Progenitor cell of endocrine pancreas (in vitro differentiated cells): ENCODE data around the gene TFDP2. TPM values are rescaled to one million over a fixed set of nuclear protein-coding genes. Genes with fewer than 3 reads are reported as not detected.
"Not testable (repeated sequence)": the region's sequence is repeated elsewhere in the genome, so short reads cannot be mapped to it uniquely, and the experiment has no call there.

Experiments used
- DNase-seq: peaks from one replicate; pipeline ENCODE4 v3.0.0; 2021; ENCODE audit warnings: low spot score; ENCODE audit not compliant: unreplicated experiment
- H3K27ac Mint-ChIP-seq: 2 replicates; pipeline ENCODE4 v1.8.0; 2021; ENCODE audit warnings: mild to moderate bottlenecking, moderate library complexity, mixed read lengths
- H3K27me3 Mint-ChIP-seq: 2 replicates; pipeline ENCODE4 v1.8.0; 2021; ENCODE audit warnings: mixed read lengths
- H3K36me3 Mint-ChIP-seq: 2 replicates; pipeline ENCODE4 v1.8.0; 2022; ENCODE audit warnings: mixed read lengths; ENCODE audit not compliant: insufficient read depth
- H3K4me1 Mint-ChIP-seq: 2 replicates; pipeline ENCODE4 v1.8.0; 2021; ENCODE audit warnings: low read depth, mixed read lengths
- H3K4me3 Mint-ChIP-seq: 2 replicates; pipeline ENCODE4 v1.8.0; 2021; ENCODE audit warnings: low read depth, mild to moderate bottlenecking, moderate library complexity, mixed read lengths
- H3K9me3 Mint-ChIP-seq: 2 replicates; pipeline ENCODE4 v1.8.0; 2021; ENCODE audit warnings: low read depth, mixed read lengths
- total RNA-seq: library from RNA; stranded (reverse); gene quantifications from 2 replicates; pipeline ENCODE4 v1.2.1, GENCODE V29; 2021
- TF ChIP-seq, protein P1 (sequence below): fragments of 200-600 bp; sonication (generic); IDR thresholded peaks from one replicate; pipeline ENCODE4 v1.5.0; 2021; ENCODE audit warnings: antibody characterized with exemption, mild to moderate bottlenecking; ENCODE audit not compliant: unreplicated experiment

TFDP2 gene
- total RNA-seq, 1 donor from 2014 or later, result 94.4 TPM

DNA sequence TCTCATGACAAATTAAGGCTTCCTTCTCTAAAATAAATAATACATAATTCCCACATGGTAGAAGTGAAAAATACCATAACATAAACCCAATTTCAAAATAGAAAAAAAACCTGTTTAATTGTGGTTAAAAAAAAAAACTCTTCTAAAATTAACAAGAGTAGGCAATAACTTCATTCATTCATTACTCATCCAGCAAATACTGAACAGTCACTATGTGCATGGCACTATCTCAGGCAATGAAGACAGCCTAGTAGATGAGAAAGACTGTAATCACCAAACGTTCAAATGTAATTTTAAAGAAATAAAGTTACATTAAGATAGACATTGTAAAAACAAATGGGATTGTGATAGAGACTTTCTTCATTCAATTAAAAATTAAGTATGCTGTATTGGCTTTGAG is 43.4 kb downstream of the TFDP2 start:
- TF ChIP-seq, protein P1, sequence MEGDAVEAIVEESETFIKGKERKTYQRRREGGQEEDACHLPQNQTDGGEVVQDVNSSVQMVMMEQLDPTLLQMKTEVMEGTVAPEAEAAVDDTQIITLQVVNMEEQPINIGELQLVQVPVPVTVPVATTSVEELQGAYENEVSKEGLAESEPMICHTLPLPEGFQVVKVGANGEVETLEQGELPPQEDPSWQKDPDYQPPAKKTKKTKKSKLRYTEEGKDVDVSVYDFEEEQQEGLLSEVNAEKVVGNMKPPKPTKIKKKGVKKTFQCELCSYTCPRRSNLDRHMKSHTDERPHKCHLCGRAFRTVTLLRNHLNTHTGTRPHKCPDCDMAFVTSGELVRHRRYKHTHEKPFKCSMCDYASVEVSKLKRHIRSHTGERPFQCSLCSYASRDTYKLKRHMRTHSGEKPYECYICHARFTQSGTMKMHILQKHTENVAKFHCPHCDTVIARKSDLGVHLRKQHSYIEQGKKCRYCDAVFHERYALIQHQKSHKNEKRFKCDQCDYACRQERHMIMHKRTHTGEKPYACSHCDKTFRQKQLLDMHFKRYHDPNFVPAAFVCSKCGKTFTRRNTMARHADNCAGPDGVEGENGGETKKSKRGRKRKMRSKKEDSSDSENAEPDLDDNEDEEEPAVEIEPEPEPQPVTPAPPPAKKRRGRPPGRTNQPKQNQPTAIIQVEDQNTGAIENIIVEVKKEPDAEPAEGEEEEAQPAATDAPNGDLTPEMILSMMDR, result no peak
- peaks cover 4% of the 10 kb centered on the region for H3K4me1 Mint-ChIP-seq
- no peak overlapping the region for H3K4me3 Mint-ChIP-seq
- H3K9me3 Mint-ChIP-seq, result no peaks in the 10 kb centered on the region
- H3K36me3 Mint-ChIP-seq, result no peaks in the 10 kb centered on the region
- DNase-seq, result no peak
- H3K27ac Mint-ChIP-seq, result no peak overlapping the region
- H3K27me3 Mint-ChIP-seq, result no peaks in the 10 kb centered on the region

DNA sequence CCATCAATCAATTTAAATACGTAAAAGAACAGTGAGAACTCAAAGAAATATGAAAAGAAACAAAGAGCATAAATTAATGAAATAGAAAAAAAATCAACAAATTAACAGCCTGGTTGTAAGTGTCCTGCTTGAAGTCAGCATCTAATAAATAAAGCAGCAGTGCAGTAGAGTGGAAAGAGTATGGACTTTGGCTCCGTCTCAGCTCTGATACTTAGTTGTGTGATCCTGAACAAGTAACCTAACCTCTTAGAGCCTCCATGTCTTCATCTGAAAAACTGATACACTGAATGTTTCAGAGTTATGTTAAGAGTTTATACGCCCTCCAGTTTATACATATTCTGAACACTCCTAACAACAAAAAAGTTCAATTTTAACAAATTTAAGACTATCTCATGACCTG is 44.6 kb downstream of the TFDP2 start:
- Mint-ChIP-seq H3K27me3 (no peaks in the 10 kb centered on the region), H3K27ac (no peak overlapping the region), H3K4me3 (no peak overlapping the region), H3K9me3 (no peaks in the 10 kb centered on the region), H3K36me3 (no peaks in the 10 kb centered on the region), H3K4me1 (peaks cover 4% of the 10 kb centered on the region)
- TF ChIP-seq, protein P1, result no peak
- no peak for DNase-seq

DNA sequence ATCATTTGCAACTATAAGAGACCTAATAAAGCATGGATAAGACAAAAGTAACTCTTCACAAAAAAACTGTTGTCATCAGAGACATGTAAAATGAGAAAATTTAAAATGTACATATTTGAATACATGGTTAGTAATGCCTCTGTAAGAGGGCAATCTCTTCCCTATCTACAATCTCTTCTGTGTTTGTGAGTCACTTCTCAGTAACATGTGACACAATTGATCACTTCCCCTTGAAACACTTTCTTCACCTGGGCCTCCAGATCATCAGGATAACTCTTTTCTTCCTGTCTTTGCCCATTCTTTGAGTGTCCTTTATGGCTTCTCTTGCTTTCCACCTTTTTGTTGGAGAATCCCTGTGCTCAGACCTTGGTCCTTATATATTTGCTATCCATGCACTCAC is 50.4 kb downstream of the TFDP2 start:
- no peak for DNase-seq
- no peak overlapping the region for H3K4me3 Mint-ChIP-seq
- no peak overlapping the region for H3K27ac Mint-ChIP-seq
- no peaks in the 10 kb centered on the region for H3K9me3 Mint-ChIP-seq
- peaks cover 3% of the 10 kb centered on the region for H3K4me1 Mint-ChIP-seq
- TF ChIP-seq, protein P1, result no peak
- H3K36me3 Mint-ChIP-seq, result no peaks in the 10 kb centered on the region
- no peaks in the 10 kb centered on the region for H3K27me3 Mint-ChIP-seq

DNA sequence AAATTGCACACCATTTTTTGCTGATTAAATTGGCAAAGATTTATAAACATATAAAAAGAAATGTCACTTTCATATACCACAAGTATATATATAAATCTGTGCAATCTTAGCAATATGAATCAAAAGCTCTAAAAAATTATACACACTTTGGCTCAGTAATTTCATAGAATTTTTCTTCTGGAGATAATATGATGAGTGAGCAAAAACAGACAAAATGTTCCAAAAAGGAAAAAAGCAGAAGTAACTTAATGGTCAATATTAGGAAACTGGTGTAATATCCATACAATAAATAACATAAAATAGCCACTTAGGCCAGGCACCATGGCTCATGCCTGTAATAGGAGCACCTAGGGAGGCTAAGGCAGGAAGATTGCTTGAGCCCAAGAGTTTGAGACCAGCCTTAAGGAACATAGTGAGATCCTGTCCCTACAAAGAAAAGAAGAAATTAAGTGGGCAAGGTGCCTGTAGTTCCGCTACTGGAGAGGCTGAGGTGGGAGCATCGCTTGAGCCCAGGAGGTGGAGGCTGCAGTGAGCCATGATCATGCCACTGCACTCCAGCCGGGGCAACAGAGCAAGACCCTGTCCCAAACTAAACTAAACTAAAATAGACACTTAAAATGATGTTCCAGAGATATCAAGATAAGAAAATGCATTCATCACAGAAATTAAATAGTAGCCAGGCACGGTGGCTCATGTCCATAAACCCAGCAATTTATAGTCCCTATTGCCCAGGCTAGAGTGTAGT is 52.1 kb downstream of the TFDP2 start:
- Mint-ChIP-seq H3K27me3 (no peaks in the 10 kb centered on the region), H3K9me3 (no peaks in the 10 kb centered on the region), H3K4me3 (no peak overlapping the region), H3K4me1 (peaks cover 3% of the 10 kb centered on the region), H3K27ac (no peak overlapping the region), H3K36me3 (no peaks in the 10 kb centered on the region)
- no peak for DNase-seq
- TF ChIP-seq, protein P1, result no peak

DNA sequence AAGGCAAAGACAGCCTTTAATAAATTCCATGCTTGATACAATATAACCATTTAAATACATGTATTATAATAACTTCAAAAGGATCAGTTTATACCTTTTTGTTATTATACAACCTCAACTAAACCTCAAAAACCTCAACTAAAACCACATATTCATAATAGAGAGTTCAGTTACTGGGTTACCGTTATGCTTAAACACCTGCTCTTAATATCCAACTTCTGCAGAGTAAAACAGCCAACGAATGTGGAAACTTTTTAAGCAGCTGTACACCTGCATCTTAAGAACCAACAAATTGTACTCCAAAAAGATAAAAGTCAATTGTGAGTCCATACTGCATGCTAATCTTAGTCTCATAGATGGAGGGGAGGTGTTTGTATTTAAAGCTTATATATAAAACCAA is 53.5 kb downstream of the TFDP2 start:
- H3K27me3 Mint-ChIP-seq, result no peaks in the 10 kb centered on the region
- H3K27ac Mint-ChIP-seq, result no peak overlapping the region
- TF ChIP-seq, protein P1, result no peak
- peaks cover 3% of the 10 kb centered on the region for H3K4me1 Mint-ChIP-seq
- no peak overlapping the region for H3K4me3 Mint-ChIP-seq
- H3K9me3 Mint-ChIP-seq, result no peaks in the 10 kb centered on the region
- no peak for DNase-seq
- H3K36me3 Mint-ChIP-seq, result no peaks in the 10 kb centered on the region

DNA sequence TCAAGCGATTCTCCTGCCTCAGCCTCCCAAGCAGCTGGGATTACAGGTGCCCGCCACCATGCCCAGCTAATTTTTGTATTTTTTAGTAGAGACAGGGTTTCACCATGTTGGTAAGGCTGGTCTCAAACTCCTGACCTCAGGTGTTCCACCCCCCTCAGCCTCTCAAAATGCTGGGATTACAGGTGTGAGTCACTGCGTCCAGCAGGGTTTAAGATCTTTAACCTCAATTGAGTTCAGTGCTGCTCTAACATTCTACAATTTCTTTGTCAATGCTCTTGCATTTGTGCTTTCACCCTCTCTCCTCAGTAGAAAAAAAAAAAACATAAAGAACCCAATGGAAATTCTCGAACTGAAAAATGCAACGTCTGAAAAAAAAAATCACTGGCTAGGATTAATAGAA is 60.4 kb downstream of the TFDP2 start:
- DNase-seq, H3K27ac Mint-ChIP-seq, H3K4me3 Mint-ChIP-seq, H3K4me1 Mint-ChIP-seq, H3K27me3 Mint-ChIP-seq: not testable (repeated sequence)
- H3K36me3 Mint-ChIP-seq, result peaks cover 19% of the 10 kb centered on the region
- peaks cover 10% of the 10 kb centered on the region for H3K9me3 Mint-ChIP-seq
